IMR-90 (cell line): ENCODE data around the gene ARFGAP3. TPM values are rescaled to one million over a fixed set of nuclear protein-coding genes. Genes with fewer than 3 reads are reported as not detected.

Source experiments
- ATAC-seq: fragments of 200-7000 bp; cut with Tn5 transposase; 2 replicates; pipeline ENCODE4 v1.9.1; 2020; ENCODE audit warnings: low read depth, mild to moderate bottlenecking, moderate library complexity
- BruUV-seq: library from RNA; stranded (reverse); fragments of 400-500 nt; replicated peaks from 2 replicates; lab custom pipeline; 2021; lab: Mats Ljungman, UMichigan
- CTCF ChIA-PET: fragments of 300-600 bp; formaldehyde crosslinking; extraction: SDS; loops from one replicate; lab custom pipeline; 2021; ENCODE audit warnings: antibody characterized with exemption; lab: Yijun Ruan, JAX
- POLR2A ChIA-PET: fragments of 300-600 bp; sonication (Branson Sonifier 250); formaldehyde crosslinking; loops from one replicate; lab custom pipeline; 2022; ENCODE audit warnings: antibody characterized with exemption; ENCODE audit not compliant: unreplicated experiment; lab: Charles Lee
- DNase-seq: peaks from one replicate; pipeline ENCODE4 v3.0.0; 2013
- H2AFZ ChIP-seq: replicated peaks from 2 replicates; pipeline ENCODE3; 2013; ENCODE audit warnings: low read length, mild to moderate bottlenecking; ENCODE audit not compliant: poor library complexity
- H2AK5ac ChIP-seq: 2 replicates; pipeline ENCODE4 v1.6.1; 2013; ENCODE audit warnings: low read depth, low read length, inconsistent platforms
- H2AK9ac ChIP-seq: replicated peaks from 2 replicates; pipeline ENCODE3; 2013; ENCODE audit warnings: mild to moderate bottlenecking, low read depth, low read length, moderate library complexity; ENCODE audit not compliant: poor library complexity
- H2BK120ac ChIP-seq: 2 replicates; pipeline ENCODE4 v1.6.1; 2013; ENCODE audit warnings: low read depth, low read length, inconsistent platforms
- H2BK15ac ChIP-seq: 3 replicates; pipeline ENCODE4 v1.6.1; 2013; ENCODE audit warnings: low read depth, low read length, inconsistent platforms
- H2BK20ac ChIP-seq: 2 replicates; pipeline ENCODE4 v1.6.1; 2013; ENCODE audit warnings: low read depth, mild to moderate bottlenecking, inconsistent platforms, low read length, moderate library complexity
- H2BK5ac ChIP-seq: 2 replicates; pipeline ENCODE4 v1.6.1; 2013; ENCODE audit warnings: mild to moderate bottlenecking, low read depth, low read length, inconsistent platforms; ENCODE audit not compliant: poor library complexity, severe bottlenecking
- H3K14ac ChIP-seq: replicated peaks from 2 replicates; pipeline ENCODE4 v1.6.1; 2013; ENCODE audit warnings: low read depth, low read length, inconsistent platforms
- H3K18ac ChIP-seq: 2 replicates; pipeline ENCODE4 v1.6.1; 2013; ENCODE audit warnings: low read depth, low read length, control low read depth
- H3K23ac ChIP-seq: 2 replicates; pipeline ENCODE4 v1.6.1; 2013; ENCODE audit warnings: low read depth, low read length, inconsistent platforms
- H3K27ac ChIP-seq: 2 replicates; pipeline ENCODE4 v1.5.1; 2013; ENCODE audit warnings: mild to moderate bottlenecking, control low read depth, low read length; ENCODE audit not compliant: insufficient read depth
- H3K27me3 ChIP-seq: 2 replicates; pipeline ENCODE4 v1.6.1; 2013; ENCODE audit warnings: low read length; ENCODE audit not compliant: control insufficient read depth, insufficient read depth
- H3K36me3 ChIP-seq: 2 replicates; pipeline ENCODE4 v1.6.1; 2013; ENCODE audit warnings: low read length, mixed read lengths; ENCODE audit not compliant: control insufficient read depth, insufficient read depth
- H3K4ac ChIP-seq: 2 replicates; pipeline ENCODE4 v1.6.1; 2013; ENCODE audit warnings: low read depth, low read length, inconsistent platforms
- H3K4me1 ChIP-seq: 2 replicates; pipeline ENCODE4 v1.6.1; 2013; ENCODE audit warnings: low read length, mixed read lengths; ENCODE audit not compliant: control insufficient read depth, insufficient read depth
- H3K4me2 ChIP-seq: 2 replicates; pipeline ENCODE4 v1.6.1; 2013; ENCODE audit warnings: low read depth, mild to moderate bottlenecking, control low read depth, low read length, moderate library complexity
- H3K4me3 ChIP-seq: 2 replicates; pipeline ENCODE4 v1.5.1; 2013; ENCODE audit warnings: low read depth, mild to moderate bottlenecking, control low read depth, low read length, moderate library complexity; ENCODE audit not compliant: insufficient read depth
- H3K56ac ChIP-seq: 2 replicates; pipeline ENCODE4 v1.6.1; 2013; ENCODE audit warnings: low read length, inconsistent platforms; ENCODE audit not compliant: insufficient read depth; ENCODE audit errors: extremely low read depth
- H3K79me1 ChIP-seq, 2 experiments: 2 replicates each; pipeline ENCODE4 v1.6.1; 2013; ENCODE audit warnings: low read length in 2 of 2, inconsistent platforms in 1 of 2, low read depth in 1 of 2
- H3K9ac ChIP-seq: 2 replicates; pipeline ENCODE4 v1.6.1; 2013; ENCODE audit warnings: low read depth, low read length, control low read depth
- H3K9me1 ChIP-seq: 2 replicates; pipeline ENCODE4 v1.6.1; 2013; ENCODE audit warnings: low read length, inconsistent platforms; ENCODE audit not compliant: insufficient read depth
- H3K9me3 ChIP-seq: 2 replicates; pipeline ENCODE4 v1.6.1; 2013; ENCODE audit warnings: low read length; ENCODE audit not compliant: control insufficient read depth, insufficient read depth
- H4K20me1 ChIP-seq: 2 replicates; pipeline ENCODE4 v1.6.1; 2013; ENCODE audit warnings: low read length, inconsistent platforms; ENCODE audit not compliant: insufficient read depth
- H4K5ac ChIP-seq: 2 replicates; pipeline ENCODE4 v1.6.1; 2013; ENCODE audit warnings: mild to moderate bottlenecking, low read depth, low read length, control low read depth
- H4K8ac ChIP-seq, 2 experiments: 2 replicates each; pipeline ENCODE4 v1.6.1; 2013; ENCODE audit warnings: low read depth in 2 of 2, low read length in 2 of 2, control low read depth in 1 of 2, inconsistent platforms in 1 of 2
- H4K91ac ChIP-seq: 2 replicates; pipeline ENCODE4 v1.6.1; 2013; ENCODE audit warnings: low read depth, low read length, inconsistent platforms; ENCODE audit not compliant: insufficient read depth
- MAFK ChIP-seq: IDR thresholded peaks from 2 replicates; pipeline ENCODE4 v1.6.1; 2012; ENCODE audit warnings: low read depth, low read length, improper control_type of control experiment
- MXI1 ChIP-seq: IDR thresholded peaks from 2 replicates; pipeline ENCODE4 v1.6.1; 2012; ENCODE audit warnings: low read depth, mild to moderate bottlenecking, low read length, moderate library complexity, borderline replicate concordance
- WGBS, 2 experiments: methylation state at CpG; one replicate each; pipeline versions ENCODE4 v1.1.5 to v1.1.7; 2013; ENCODE audit warnings: missing lambda C conversion rate in 2 of 2; ENCODE audit not compliant: insufficient read length in 1 of 2; ENCODE audit errors: extremely low coverage in 2 of 2; 5-methylcytosine and 5-hydroxymethylcytosine counted together
- dilution Hi-C: fragments of 300-500 bp; cut with HindIII; formaldehyde crosslinking; loops from one replicate; pipeline ENCODE4 v1.14.3; 2018; ENCODE audit warnings: low sequenced_read_pairs; ENCODE audit not compliant: unreplicated experiment
- in situ Hi-C: fragments of 300-500 bp; cut with MboI; formaldehyde crosslinking; loops from 3 replicates; pipeline ENCODE4 v1.14.3; 2019; ENCODE audit warnings: low sequenced_read_pairs, inconsistent platforms, mixed read lengths
- intact Hi-C: fragments of 100-400 bp; cut with micrococcal nuclease; formaldehyde crosslinking; loops from 2 replicates; pipeline ENCODE4 v1.10.0; 2022
- polyA plus RNA-seq, 3 experiments: library from polyadenylated mRNA; depleted of rRNA; stranded (reverse); fragments of >200 nt; gene quantifications; 2 replicates each; pipeline ENCODE4 v1.2.3, GENCODE V29; 2012; ENCODE audit warnings: low replicate concordance in 1 of 3
- total RNA-seq: library from RNA; depleted of rRNA; stranded (reverse); fragments of >200 nt; gene quantifications from 2 replicates; pipeline ENCODE4 v1.2.3, GENCODE V29; 2012

The ARFGAP3 gene
- total and polyA plus RNA-seq, 2 of the 4 experiments (the other 2 are of a cell fraction), result 50.0 to 70.1 TPM

DNA sequence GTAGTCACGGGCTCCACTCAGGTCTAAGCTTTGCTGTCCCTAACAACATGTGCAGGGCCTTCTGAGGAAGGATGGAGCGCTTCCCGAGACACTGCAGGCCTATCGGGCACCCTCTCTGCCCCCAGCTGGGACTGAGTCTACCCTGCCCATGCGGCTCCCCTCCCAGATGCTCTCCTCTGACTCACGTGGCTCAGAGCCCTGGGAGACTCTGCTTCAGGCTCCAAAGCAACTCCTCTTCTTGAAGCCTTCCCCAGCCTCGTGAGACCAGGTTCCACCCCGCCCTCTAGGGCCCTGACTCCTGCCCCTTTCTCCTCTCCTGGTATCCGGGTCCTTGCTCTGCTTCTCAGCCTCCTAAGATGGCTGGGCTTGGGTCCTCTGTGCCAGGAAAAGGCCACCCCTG is 28.4 kb upstream of the ARFGAP3 start:
- Histone ChIP-seq H2AK9ac (no peak overlapping the region), H3K36me3 (peaks cover 69% of the 10 kb centered on the region), H3K4ac (no peak overlapping the region), H2BK5ac (no peak overlapping the region), H2BK15ac (no peak overlapping the region), H3K4me3 (no peak overlapping the region), H3K27me3 (no peaks in the 10 kb centered on the region), H3K18ac (no peak overlapping the region), H4K91ac (no peak overlapping the region), H2BK20ac (no peak overlapping the region), H3K4me2 (no peak overlapping the region), H4K5ac (no peak overlapping the region), H2AFZ (no peak overlapping the region), H3K9me1 (no peaks in the 10 kb centered on the region; the same call in none of the 2 replicates), H3K23ac (no peak overlapping the region), H2BK120ac (no peak overlapping the region), H3K9ac (no peak overlapping the region), H3K4me1 (no peaks in the 10 kb centered on the region), H3K79me1 (peaks cover 14 to 35% of the 10 kb centered on the region in 2 experiments), H3K14ac (no peak overlapping the region), H4K8ac (no peak overlapping the region), H3K56ac (no peak overlapping the region), H3K27ac (no peak overlapping the region), H3K9me3 (no peaks in the 10 kb centered on the region), H2AK5ac (no peak overlapping the region), H4K20me1 (no peaks in the 10 kb centered on the region; the same call in 1 of the 2 replicates)
- dilution Hi-C loops (no loop called here), intact Hi-C loops (no loop called here), in situ Hi-C loops (no loop called here)
- ATAC-seq, result peak; percentile 64
- ChIA-PET CTCF (no interaction called here), POLR2A (no interaction called here)
- no TSS peak for BruUV-seq
- DNase-seq, result no peak
- 94% methylated on average over 3 of the region's 9 CpGs; no CpG with 5 or more reads in 1 of the 2 experiments for WGBS, 2 experiments
- no peak for TF ChIP-seq MAFK
- no peak for TF ChIP-seq MXI1
